ENCODE results near the gene SDK1.

Gene SDK1

GRCh38 chr7:4066206-4066605 lies 765.2 kb downstream of the SDK1 start:
- Histone ChIP-seq H3K4me1 (ENCODE audit: control insufficient read depth in 5 of 5, insufficient read depth in 5 of 5, low read length in 5 of 5) (peaks cover 0 to 8% (median 0%) of the 10 kb centered on the region in 5 donors), H3K27ac (ENCODE audit: low read depth, low read length) (no peak overlapping the region), H3K4me3 (ENCODE audit: low read depth in 1 of 5, low read length in 5 of 5) (no peak overlapping the region), H3K9me3 (ENCODE audit: control insufficient read depth in 5 of 5, low read length in 5 of 5) (no peaks in the 10 kb centered on the region), H3K9ac (ENCODE audit: low read length in 5 of 5) (no peak overlapping the region), H3K27me3 (ENCODE audit: control insufficient read depth in 5 of 5, insufficient read depth in 4 of 5, low read length in 5 of 5) (no peaks in the 10 kb centered on the region), H3K36me3 (ENCODE audit: control insufficient read depth in 5 of 5, insufficient read depth in 5 of 5, low read length in 5 of 5) (peaks cover 0 to 13% (median 2%) of the 10 kb centered on the region in 5 donors)

- peaks cover 0 to 13% (median 2%) of the 10 kb centered on the region in 5 donors for H3K36me3 ChIP-seq (ENCODE audit: control insufficient read depth in 5 of 5, insufficient read depth in 5 of 5, low read length in 5 of 5)
- no peak overlapping the region for H3K9ac ChIP-seq (ENCODE audit: low read length in 5 of 5)
- no peaks in the 10 kb centered on the region for H3K27me3 ChIP-seq (ENCODE audit: control insufficient read depth in 5 of 5, insufficient read depth in 4 of 5, low read length in 5 of 5)
- no peak overlapping the region for H3K27ac ChIP-seq (ENCODE audit: low read depth, low read length)
- H3K4me1 ChIP-seq (ENCODE audit: control insufficient read depth in 5 of 5, insufficient read depth in 5 of 5, low read length in 5 of 5), result peaks cover 0 to 8% (median 0%) of the 10 kb centered on the region in 5 donors
- no peaks in the 10 kb centered on the region for H3K9me3 ChIP-seq (ENCODE audit: control insufficient read depth in 5 of 5, low read length in 5 of 5)
- H3K4me3 ChIP-seq (ENCODE audit: low read depth in 1 of 5, low read length in 5 of 5), result no peak overlapping the region
Observed at GRCh38 chr7:4066626-4067475, 765.8 kb downstream of the SDK1 start.

- Histone ChIP-seq H3K36me3 (ENCODE audit: control insufficient read depth in 5 of 5, insufficient read depth in 5 of 5, low read length in 5 of 5) (peaks cover 0 to 13% (median 2%) of the 10 kb centered on the region in 5 donors), H3K9me3 (ENCODE audit: control insufficient read depth in 5 of 5, low read length in 5 of 5) (no peaks in the 10 kb centered on the region), H3K27ac (ENCODE audit: low read depth, low read length) (no peak overlapping the region)
Observed at GRCh38 chr7:4067476-4067760, 766.4 kb downstream of the SDK1 start.

GRCh38 chr7:4067874-4068273 lies 766.8 kb downstream of the SDK1 start:
- peaks cover 0 to 8% (median 0%) of the 10 kb centered on the region in 5 donors for H3K4me1 ChIP-seq (ENCODE audit: control insufficient read depth in 5 of 5, insufficient read depth in 5 of 5, low read length in 5 of 5)
- no peaks in the 10 kb centered on the region for H3K9me3 ChIP-seq (ENCODE audit: control insufficient read depth in 5 of 5, low read length in 5 of 5)
- H3K27me3 ChIP-seq (ENCODE audit: control insufficient read depth in 5 of 5, insufficient read depth in 4 of 5, low read length in 5 of 5), result no peaks in the 10 kb centered on the region
- no peak overlapping the region for H3K9ac ChIP-seq (ENCODE audit: low read length in 5 of 5)
- peaks cover 0 to 13% (median 2%) of the 10 kb centered on the region in 5 donors for H3K36me3 ChIP-seq (ENCODE audit: control insufficient read depth in 5 of 5, insufficient read depth in 5 of 5, low read length in 5 of 5)
- H3K4me3 ChIP-seq (ENCODE audit: low read depth in 1 of 5, low read length in 5 of 5), result no peak overlapping the region
- H3K27ac ChIP-seq (ENCODE audit: low read depth, low read length), result no peak overlapping the region

More at GRCh38 chr7:4067476-4067760, 766.4 kb downstream of the SDK1 start:
- Histone ChIP-seq H3K9ac (ENCODE audit: low read length in 5 of 5) (no peak overlapping the region), H3K27me3 (ENCODE audit: control insufficient read depth in 5 of 5, insufficient read depth in 4 of 5, low read length in 5 of 5) (no peaks in the 10 kb centered on the region), H3K4me3 (ENCODE audit: low read depth in 1 of 5, low read length in 5 of 5) (no peak overlapping the region), H3K4me1 (ENCODE audit: control insufficient read depth in 5 of 5, insufficient read depth in 5 of 5, low read length in 5 of 5) (peaks cover 0 to 8% (median 0%) of the 10 kb centered on the region in 5 donors)

- H3K27ac ChIP-seq (ENCODE audit: low read depth, low read length), result no peak overlapping the region
- no peaks in the 10 kb centered on the region for H3K9me3 ChIP-seq (ENCODE audit: control insufficient read depth in 5 of 5, low read length in 5 of 5)
- H3K36me3 ChIP-seq (ENCODE audit: control insufficient read depth in 5 of 5, insufficient read depth in 5 of 5, low read length in 5 of 5), result peaks cover 0 to 13% (median 2%) of the 10 kb centered on the region in 5 donors
- H3K27me3 ChIP-seq (ENCODE audit: control insufficient read depth in 5 of 5, insufficient read depth in 4 of 5, low read length in 5 of 5), result no peaks in the 10 kb centered on the region
- peaks cover 0 to 8% (median 0%) of the 10 kb centered on the region in 5 donors for H3K4me1 ChIP-seq (ENCODE audit: control insufficient read depth in 5 of 5, insufficient read depth in 5 of 5, low read length in 5 of 5)
- H3K9ac ChIP-seq (ENCODE audit: low read length in 5 of 5), result no peak overlapping the region
- H3K4me3 ChIP-seq (ENCODE audit: low read depth in 1 of 5, low read length in 5 of 5), result no peak overlapping the region
Observed at GRCh38 chr7:4068286-4068685, 767.2 kb downstream of the SDK1 start.

GRCh38 chr7:4069268-4070095 lies 768.4 kb downstream of the SDK1 start:
- Histone ChIP-seq H3K9me3 (ENCODE audit: control insufficient read depth in 5 of 5, low read length in 5 of 5) (no peaks in the 10 kb centered on the region), H3K36me3 (ENCODE audit: control insufficient read depth in 5 of 5, insufficient read depth in 5 of 5, low read length in 5 of 5) (peaks cover 0 to 13% (median 2%) of the 10 kb centered on the region in 5 donors), H3K27ac (ENCODE audit: low read depth, low read length) (no peak overlapping the region)

GRCh38 chr7:4070214-4070613 lies 769.2 kb downstream of the SDK1 start:
- Histone ChIP-seq H3K27ac (ENCODE audit: low read depth, low read length) (no peak overlapping the region), H3K36me3 (ENCODE audit: control insufficient read depth in 5 of 5, insufficient read depth in 5 of 5, low read length in 5 of 5) (peaks cover 0 to 13% (median 2%) of the 10 kb centered on the region in 5 donors), H3K27me3 (ENCODE audit: control insufficient read depth in 5 of 5, insufficient read depth in 4 of 5, low read length in 5 of 5) (no peaks in the 10 kb centered on the region), H3K4me1 (ENCODE audit: control insufficient read depth in 5 of 5, insufficient read depth in 5 of 5, low read length in 5 of 5) (peaks cover 0 to 2% (median 0%) of the 10 kb centered on the region in 5 donors), H3K9ac (ENCODE audit: low read length in 5 of 5) (no peak overlapping the region), H3K9me3 (ENCODE audit: control insufficient read depth in 5 of 5, low read length in 5 of 5) (no peaks in the 10 kb centered on the region), H3K4me3 (ENCODE audit: low read depth in 1 of 5, low read length in 5 of 5) (no peak overlapping the region)

More at GRCh38 chr7:4069268-4070095, 768.4 kb downstream of the SDK1 start:
- no peak overlapping the region for H3K4me3 ChIP-seq (ENCODE audit: low read depth in 1 of 5, low read length in 5 of 5)
- H3K27me3 ChIP-seq (ENCODE audit: control insufficient read depth in 5 of 5, insufficient read depth in 4 of 5, low read length in 5 of 5), result no peaks in the 10 kb centered on the region
- peaks cover 0 to 8% (median 0%) of the 10 kb centered on the region in 5 donors for H3K4me1 ChIP-seq (ENCODE audit: control insufficient read depth in 5 of 5, insufficient read depth in 5 of 5, low read length in 5 of 5)
- H3K9ac ChIP-seq (ENCODE audit: low read length in 5 of 5), result no peak overlapping the region

GRCh38 chr7:4071370-4072058 lies 770.5 kb downstream of the SDK1 start:
- H3K27ac ChIP-seq (ENCODE audit: low read depth, low read length), result no peak overlapping the region

GRCh38 chr7:4072161-4072925 lies 771.3 kb downstream of the SDK1 start:
- no peak overlapping the region for H3K9ac ChIP-seq (ENCODE audit: low read length in 5 of 5)
- H3K27ac ChIP-seq (ENCODE audit: low read depth, low read length), result no peak overlapping the region
- peaks cover 0 to 19% (median 3%) of the 10 kb centered on the region in 5 donors for H3K36me3 ChIP-seq (ENCODE audit: control insufficient read depth in 5 of 5, insufficient read depth in 5 of 5, low read length in 5 of 5)
- no peaks in the 10 kb centered on the region for H3K27me3 ChIP-seq (ENCODE audit: control insufficient read depth in 5 of 5, insufficient read depth in 4 of 5, low read length in 5 of 5)
- H3K9me3 ChIP-seq (ENCODE audit: control insufficient read depth in 5 of 5, low read length in 5 of 5), result no peaks in the 10 kb centered on the region
- no peaks in the 10 kb centered on the region for H3K4me1 ChIP-seq (ENCODE audit: control insufficient read depth in 5 of 5, insufficient read depth in 5 of 5, low read length in 5 of 5)
- H3K4me3 ChIP-seq (ENCODE audit: low read depth in 1 of 5, low read length in 5 of 5), result no peak overlapping the region

More at GRCh38 chr7:4071370-4072058, 770.5 kb downstream of the SDK1 start:
- Histone ChIP-seq H3K9ac (ENCODE audit: low read length in 5 of 5) (no peak overlapping the region), H3K27me3 (ENCODE audit: control insufficient read depth in 5 of 5, insufficient read depth in 4 of 5, low read length in 5 of 5) (no peaks in the 10 kb centered on the region), H3K36me3 (ENCODE audit: control insufficient read depth in 5 of 5, insufficient read depth in 5 of 5, low read length in 5 of 5) (peaks cover 0 to 13% (median 2%) of the 10 kb centered on the region in 5 donors), H3K9me3 (ENCODE audit: control insufficient read depth in 5 of 5, low read length in 5 of 5) (no peaks in the 10 kb centered on the region), H3K4me1 (ENCODE audit: control insufficient read depth in 5 of 5, insufficient read depth in 5 of 5, low read length in 5 of 5) (no peaks in the 10 kb centered on the region), H3K4me3 (ENCODE audit: low read depth in 1 of 5, low read length in 5 of 5) (no peak overlapping the region)

All from subcutaneous abdominal adipose tissue (tissue), 5 donors.